Loucy (cell line): ENCODE data around the gene KCNH2.

Experiments
- H2AFZ ChIP-seq: fragments of 200-600 bp; sonication (generic); 2 replicates; pipeline ENCODE4 v1.6.0; 2016; ENCODE audit warnings: antibody characterized with exemption, mild to moderate bottlenecking, low read length, moderate library complexity
- H3F3A ChIP-seq: fragments of 200-600 bp; 2 replicates; pipeline ENCODE4 v1.6.0; 2016; ENCODE audit warnings: antibody characterized with exemption, low read depth, mild to moderate bottlenecking
- H3K27me3 ChIP-seq: fragments of 200-600 bp; sonication (generic); 2 replicates; pipeline ENCODE4 v1.6.1; 2014; ENCODE audit warnings: low read length, mild to moderate bottlenecking; ENCODE audit not compliant: insufficient read depth, poor library complexity, severe bottlenecking
- H3K36me3 ChIP-seq: fragments of 200-600 bp; sonication (generic); 2 replicates; pipeline ENCODE4 v1.6.1; 2016; ENCODE audit warnings: low read length; ENCODE audit not compliant: insufficient read depth
- H3K4me1 ChIP-seq: fragments of 200-600 bp; sonication (generic); 2 replicates; pipeline ENCODE4 v1.5.1; 2014; ENCODE audit warnings: low read length, mild to moderate bottlenecking; ENCODE audit not compliant: insufficient read depth, poor library complexity, severe bottlenecking
- H3K4me2 ChIP-seq: fragments of 200-600 bp; sonication (generic); 2 replicates; pipeline ENCODE4 v1.6.0; 2014; ENCODE audit warnings: antibody characterized with exemption, low read length, low read depth, mild to moderate bottlenecking; ENCODE audit not compliant: poor library complexity, severe bottlenecking
- H3K4me3 ChIP-seq: fragments of 200-600 bp; sonication (generic); 2 replicates; pipeline ENCODE4 v1.5.1; 2014; ENCODE audit warnings: low read length, mild to moderate bottlenecking, mixed read lengths; ENCODE audit not compliant: poor library complexity, severe bottlenecking
- H3K79me2 ChIP-seq: fragments of 200-600 bp; sonication (generic); 2 replicates; pipeline ENCODE4 v1.6.1; 2014; ENCODE audit warnings: low read length; ENCODE audit not compliant: insufficient read depth
- H3K9ac ChIP-seq: fragments of 200-600 bp; sonication (generic); 2 replicates; pipeline ENCODE4 v1.6.0; 2014; ENCODE audit warnings: mild to moderate bottlenecking, low read depth, low read length, moderate library complexity; ENCODE audit not compliant: poor library complexity, severe bottlenecking
- H3K9me2 ChIP-seq: fragments of 200-600 bp; sonication (generic); replicated peaks from 2 replicates; pipeline ENCODE4 v1.6.1; 2016; ENCODE audit warnings: low read depth, low read length, mixed read lengths
- H3K9me3 ChIP-seq: fragments of 200-600 bp; sonication (generic); 2 replicates; pipeline ENCODE4 v1.6.1; 2014; ENCODE audit warnings: mild to moderate bottlenecking, antibody characterized with exemption, low read length, low read depth; ENCODE audit not compliant: insufficient read depth
- H4K20me1 ChIP-seq: fragments of 200-600 bp; sonication (generic); 2 replicates; pipeline ENCODE4 v1.6.0; 2014; ENCODE audit warnings: antibody characterized with exemption, low read length, mild to moderate bottlenecking; ENCODE audit not compliant: insufficient read depth, poor library complexity, severe bottlenecking
- CTCF ChIP-seq: fragments of 200-600 bp; sonication (generic); conservative IDR thresholded peaks from 2 replicates; pipeline ENCODE4 v1.5.1; 2014; ENCODE audit warnings: mild to moderate bottlenecking, antibody characterized with exemption, low read length
- EZH2phosphoT487 ChIP-seq: fragments of 200-600 bp; IDR thresholded peaks from 2 replicates; pipeline ENCODE4 v1.6.1; 2018; ENCODE audit warnings: antibody characterized with exemption, mild to moderate bottlenecking, moderate library complexity, borderline replicate concordance

Gene KCNH2

GRCh38 chr7:150903606-150904005, 74.5 kb downstream of the KCNH2 start:
- Histone ChIP-seq H3F3A (no peaks in the 10 kb centered on the region), H4K20me1 (no peaks in the 10 kb centered on the region), H3K4me2 (no peak overlapping the region), H3K27me3 (no peaks in the 10 kb centered on the region), H3K4me1 (peaks cover 5% of the 10 kb centered on the region), H3K9me3 (no peaks in the 10 kb centered on the region), H3K9me2 (no peaks in the 10 kb centered on the region), H3K9ac (no peak overlapping the region), H3K4me3 (no peak overlapping the region), H2AFZ (no peak overlapping the region), H3K79me2 (no peaks in the 10 kb centered on the region), H3K36me3 (no peaks in the 10 kb centered on the region)
- TF ChIP-seq EZH2phosphoT487 (no peak), CTCF (no peak)

- H3K4me1 ChIP-seq: peaks cover 4% of the 10 kb centered on the region
- H3K9me2 ChIP-seq: no peaks in the 10 kb centered on the region
- H3K9ac ChIP-seq: no peak overlapping the region
- no peaks in the 10 kb centered on the region for H3F3A ChIP-seq
- TF ChIP-seq EZH2phosphoT487 (no peak), CTCF (no peak)
- no peaks in the 10 kb centered on the region for H3K27me3 ChIP-seq
- H2AFZ ChIP-seq: no peak overlapping the region
- H4K20me1 ChIP-seq: no peaks in the 10 kb centered on the region
- H3K9me3 ChIP-seq: no peaks in the 10 kb centered on the region
- H3K36me3 ChIP-seq: no peaks in the 10 kb centered on the region
- H3K4me2 ChIP-seq: no peak overlapping the region
- H3K4me3 ChIP-seq: no peak overlapping the region
- no peaks in the 10 kb centered on the region for H3K79me2 ChIP-seq
Measured at GRCh38 chr7:150902078-150903033, 75.8 kb downstream of the KCNH2 start.

- no peak overlapping the region for H2AFZ ChIP-seq
- no peak overlapping the region for H3K4me2 ChIP-seq
- no peaks in the 10 kb centered on the region for H3K79me2 ChIP-seq
- no peaks in the 10 kb centered on the region for H3K9me3 ChIP-seq
- no peaks in the 10 kb centered on the region for H4K20me1 ChIP-seq
- H3K9ac ChIP-seq: no peak overlapping the region
- H3K4me3 ChIP-seq: no peak overlapping the region
- TF ChIP-seq CTCF (no peak), EZH2phosphoT487 (no peak)
- H3K36me3 ChIP-seq: no peaks in the 10 kb centered on the region
- H3K27me3 ChIP-seq: no peaks in the 10 kb centered on the region
- no peaks in the 10 kb centered on the region for H3F3A ChIP-seq
- H3K9me2 ChIP-seq: no peaks in the 10 kb centered on the region
- H3K4me1 ChIP-seq: peaks cover 4% of the 10 kb centered on the region
Measured at GRCh38 chr7:150901160-150902035, 76.7 kb downstream of the KCNH2 start.
